Effector CD4-positive, alpha-beta T cell (primary cell): ENCODE measurements around the gene CORO1C.
A peak's percentile ranks its signal among the peaks of the same experiment; 100 is the strongest.

Experiments
- DNase-seq: peaks from one replicate; pipeline ENCODE4 v3.0.0-alpha.2; 2020

CORO1C gene

GRCh38 chr12:108613548-108613947 is 117.8 kb downstream of the CORO1C start:
- DNase-seq = no peak

- no peak for DNase-seq
Measured at GRCh38 chr12:108612788-108613282, 118.5 kb downstream of the CORO1C start.

- DNase-seq = peak; percentile 53
Measured at GRCh38 chr12:108611884-108612415, 119.4 kb downstream of the CORO1C start.

GRCh38 chr12:108610856-108611605 is 120.3 kb downstream of the CORO1C start:
- DNase-seq = no peak

GRCh38 chr12:108610336-108610815 is 120.9 kb downstream of the CORO1C start:
- no peak for DNase-seq

- no peak for DNase-seq
Measured at GRCh38 chr12:108609537-108610335, 121.6 kb downstream of the CORO1C start.

GRCh38 chr12:108608616-108609015 is 122.7 kb downstream of the CORO1C start:
- no peak for DNase-seq

GRCh38 chr12:108607981-108608600 is 123.2 kb downstream of the CORO1C start:
- no peak for DNase-seq

- no peak for DNase-seq
Measured at GRCh38 chr12:108606492-108606891, 124.8 kb downstream of the CORO1C start.

GRCh38 chr12:108605690-108606406 is 125.5 kb downstream of the CORO1C start:
- DNase-seq = no peak

GRCh38 chr12:108605000-108605689 is 126.2 kb downstream of the CORO1C start:
- no peak for DNase-seq

- no peak for DNase-seq
Measured at GRCh38 chr12:108604208-108604941, 126.9 kb downstream of the CORO1C start.

GRCh38 chr12:108603743-108604142 is 127.6 kb downstream of the CORO1C start:
- DNase-seq = no peak

GRCh38 chr12:108602976-108603704 is 128.2 kb downstream of the CORO1C start:
- no peak for DNase-seq

GRCh38 chr12:108602209-108602705 is 129.1 kb downstream of the CORO1C start:
- DNase-seq = no peak

- no peak for DNase-seq
Measured at GRCh38 chr12:108600702-108601007, 130.7 kb downstream of the CORO1C start.

GRCh38 chr12:108599948-108600701 is 131.2 kb downstream of the CORO1C start:
- no peak for DNase-seq

GRCh38 chr12:108599541-108599940 is 131.8 kb downstream of the CORO1C start:
- no peak for DNase-seq

- no peak for DNase-seq
Measured at GRCh38 chr12:108598553-108599250, 132.6 kb downstream of the CORO1C start.
